ENCODE results near the gene GSTM1.

GSTM1 gene

DNA sequence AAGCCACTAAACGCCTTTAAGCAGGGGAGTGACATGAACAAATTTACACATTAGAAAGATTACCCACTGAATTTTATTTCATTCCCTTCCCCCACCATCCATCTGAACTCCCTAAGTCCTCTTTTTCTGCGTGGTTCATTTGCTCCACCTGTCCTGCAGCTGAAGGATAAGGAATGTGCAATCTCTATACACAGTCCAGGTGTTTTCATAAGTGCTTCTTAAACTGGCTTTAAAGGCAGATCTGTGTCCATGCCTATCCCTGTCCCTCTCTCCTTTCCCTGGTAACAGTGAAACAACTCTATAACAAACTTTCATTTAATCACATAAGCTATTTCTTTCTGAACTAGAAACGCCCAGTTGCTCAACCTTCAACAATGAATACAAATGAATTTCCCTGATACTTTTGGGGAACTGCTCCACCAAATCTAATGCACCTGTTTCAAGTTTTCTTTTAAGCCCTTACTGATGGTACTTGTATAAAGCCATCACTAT lies 44.8 kb downstream of the GSTM1 start:
- no peak for DNase-seq

DNA sequence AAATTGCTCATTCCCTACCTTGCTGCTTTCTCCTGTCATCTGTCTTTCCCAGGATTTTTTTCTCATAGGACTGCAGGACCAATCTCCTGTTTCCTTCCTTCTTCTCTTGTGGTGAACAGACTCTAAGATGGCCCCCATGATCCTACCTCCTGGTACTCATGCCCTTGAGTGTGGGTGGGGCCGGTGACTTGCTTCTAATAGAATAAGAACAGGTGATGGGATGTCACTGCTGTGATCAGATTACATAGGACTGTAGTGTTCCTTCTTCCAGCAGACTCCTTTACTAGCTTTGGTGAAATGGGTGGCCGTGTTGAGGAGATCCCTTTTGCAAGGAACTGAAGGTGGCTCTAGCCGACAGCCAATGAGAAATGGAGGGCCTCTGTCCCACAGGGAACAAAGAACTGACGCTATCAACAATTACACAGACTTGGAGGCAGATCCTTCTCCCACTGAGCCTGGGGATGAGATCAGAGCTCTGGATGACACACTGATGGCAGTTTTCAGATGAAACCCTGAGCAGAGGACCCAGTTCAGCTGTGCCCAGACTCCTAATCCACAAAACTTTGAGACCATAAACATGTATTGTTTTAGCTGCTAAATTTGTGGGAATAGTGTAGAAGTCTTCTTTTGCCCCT lies 45.7 kb downstream of the GSTM1 start:
- DNase-seq = no peak

DNA sequence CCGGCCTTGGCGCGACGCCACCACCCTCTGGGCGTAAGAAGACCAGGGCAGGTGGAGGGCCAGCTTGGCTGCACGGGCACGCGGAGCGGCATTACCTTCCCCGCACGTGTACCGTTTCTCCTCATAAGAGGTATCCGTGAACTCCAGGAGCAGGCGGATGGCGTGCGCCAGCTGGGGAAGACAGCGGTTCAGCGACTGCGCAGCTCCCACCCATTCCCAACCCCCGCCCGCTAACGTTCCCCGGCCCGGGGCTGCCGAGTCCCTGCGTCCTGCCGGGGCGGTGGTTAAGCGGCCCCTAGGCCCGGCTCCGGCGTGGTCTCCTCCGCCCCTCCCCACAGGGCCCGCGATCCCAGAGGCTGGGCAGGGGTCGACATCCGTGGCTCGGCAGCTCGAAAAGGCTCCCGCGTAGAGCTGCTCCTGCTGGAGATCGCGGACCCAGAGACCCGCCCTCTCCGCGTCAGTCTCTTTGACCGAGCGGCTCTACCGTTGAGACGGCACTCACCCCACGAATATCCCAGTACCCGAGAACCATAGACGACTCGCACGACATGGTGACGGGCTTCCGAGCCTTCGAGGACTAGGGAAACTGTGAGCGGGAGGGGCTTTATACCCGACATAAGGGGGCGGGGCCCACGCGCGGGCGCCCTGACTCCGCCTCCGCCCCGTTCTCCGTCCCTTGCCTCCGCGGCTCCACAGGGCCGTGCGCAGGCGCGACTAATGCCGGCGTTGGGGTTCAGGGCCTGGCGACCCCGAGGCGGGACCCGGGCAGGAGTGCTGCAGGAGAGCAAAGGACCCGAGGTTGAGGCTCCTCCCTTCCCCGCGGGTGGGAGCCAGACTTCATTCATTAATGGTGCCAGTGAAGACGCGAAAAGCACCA lies 52.4 kb downstream of the GSTM1 start:
- no peak for DNase-seq

DNA sequence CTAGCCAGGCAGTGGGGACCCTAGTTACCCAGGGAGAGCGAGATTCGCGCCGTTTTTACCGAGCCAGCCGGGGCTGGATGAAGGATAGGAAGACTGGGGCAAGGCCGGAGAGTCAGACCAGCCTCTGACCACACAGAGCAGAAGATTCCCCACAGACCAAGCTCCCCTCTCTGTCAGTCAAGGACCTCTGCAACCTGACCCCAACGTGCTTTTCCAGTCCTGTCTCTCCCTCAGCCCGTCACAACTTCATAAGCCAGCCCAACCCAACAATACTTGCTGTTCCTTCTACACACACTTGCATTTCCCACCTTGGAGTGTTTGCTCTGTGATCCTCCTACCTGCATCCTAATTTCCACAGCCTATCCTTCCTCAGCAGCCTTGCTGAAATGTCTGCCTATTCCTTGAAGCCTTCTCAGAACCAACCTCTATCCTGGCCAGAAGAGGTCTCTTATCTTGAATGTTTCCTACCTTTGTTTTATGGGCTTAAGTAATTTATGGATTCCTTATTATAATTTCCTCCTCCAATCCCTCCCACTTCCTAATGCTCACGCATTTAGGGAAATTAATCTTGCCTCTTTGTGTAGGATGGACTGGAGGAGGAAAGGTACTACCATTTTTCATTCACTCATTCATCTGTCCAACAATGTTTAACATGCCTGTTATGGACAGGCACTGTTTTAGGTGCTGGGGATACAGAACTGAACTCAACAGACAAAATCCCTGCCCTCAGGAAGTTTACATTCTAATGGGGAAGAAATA lies 53.2 kb downstream of the GSTM1 start, which contains the start of gene GSTM3:
Gene GSTM3 (minus strand): TSS at position 424 of the 759 bp plus-strand sequence. CDS start 751 bp downstream, outside the sequence.
- no peak for DNase-seq
